GM20000 (cell line): ENCODE data around the gene AOAH.
"Not testable (repeated sequence)": the region's sequence is repeated elsewhere in the genome, so short reads cannot be mapped to it uniquely, and the experiment has no call there.

Experiments used
- DNase-seq: peaks from one replicate; pipeline ENCODE4 v3.0.0; 2012; ENCODE audit warnings: low spot score
- CTCF ChIP-seq: IDR thresholded peaks from 2 replicates; pipeline ENCODE4 v1.5.1; 2012; ENCODE audit warnings: mild to moderate bottlenecking, control low read depth; ENCODE audit errors: extremely low read depth, missing control alignments

AOAH gene

GRCh38 chr7:36726806-36727503 is 2.7 kb upstream of the AOAH start:
- DNase-seq: no peak
- TF ChIP-seq CTCF: no peak

GRCh38 chr7:36726311-36726710 is 2.0 kb upstream of the AOAH start:
- TF ChIP-seq CTCF: no peak
- no peak for DNase-seq

- no peak for TF ChIP-seq CTCF
- DNase-seq: no peak
Measured at GRCh38 chr7:36724996-36725395, 702 bp upstream of the AOAH start.

- no peak for DNase-seq
- no peak for TF ChIP-seq CTCF
Measured at GRCh38 chr7:36723291-36723690, 1.0 kb downstream of the AOAH start.

- no peak for DNase-seq
- TF ChIP-seq CTCF: no peak
Measured at GRCh38 chr7:36719083-36719632, 5.1 kb downstream of the AOAH start.

- no peak for DNase-seq
- no peak for TF ChIP-seq CTCF
Measured at GRCh38 chr7:36717586-36717985, 6.7 kb downstream of the AOAH start.

GRCh38 chr7:36716802-36717201 is 7.5 kb downstream of the AOAH start:
- not testable (repeated sequence) for DNase-seq

GRCh38 chr7:36712015-36712414 is 12.3 kb downstream of the AOAH start:
- TF ChIP-seq CTCF: no peak
- no peak for DNase-seq
